Subcutaneous adipose tissue (tissue), 4 donors: ENCODE data around the gene KRTAP10-5. TPM values are rescaled to one million over a fixed set of nuclear protein-coding genes. Genes with fewer than 3 reads are reported as not detected.

Source experiments
- CTCF ChIP-seq: fragments of 450-650 bp; IDR thresholded peaks from one replicate; pipeline ENCODE4 v1.5.1; 2016; ENCODE audit warnings: low read depth, mild to moderate bottlenecking, control low read depth, antibody characterized with exemption, moderate library complexity
- total RNA-seq, 4 donors: library from RNA; depleted of rRNA; stranded (reverse); fragments of >200 nt; gene quantifications; one replicate each; pipeline ENCODE4 v1.1.0, GENCODE V29; 2016

KRTAP10-5 gene
- total RNA-seq, 4 donors from 2014 or later: not detected

GRCh38 chr21:44557491-44558328 is 22.7 kb downstream of the KRTAP10-5 start:
- no peak for TF ChIP-seq CTCF

- TF ChIP-seq CTCF: no peak
Observed at GRCh38 chr21:44556879-44557278, 23.5 kb downstream of the KRTAP10-5 start.

GRCh38 chr21:44555200-44555875 is 25.1 kb downstream of the KRTAP10-5 start:
- TF ChIP-seq CTCF: no peak

- no peak for TF ChIP-seq CTCF
Observed at GRCh38 chr21:44552681-44553080, 27.7 kb downstream of the KRTAP10-5 start.

GRCh38 chr21:44552136-44552535 is 28.3 kb downstream of the KRTAP10-5 start:
- no peak for TF ChIP-seq CTCF

- no peak for TF ChIP-seq CTCF
Observed at GRCh38 chr21:44551340-44551961, 29.0 kb downstream of the KRTAP10-5 start, which contains the start of gene KRTAP10-2. TSS of gene KRTAP10-2 (minus strand) at chr21:44551505. CDS start at chr21:44551458, 47 bp downstream.

GRCh38 chr21:44550807-44551206 is 29.6 kb downstream of the KRTAP10-5 start:
- no peak for TF ChIP-seq CTCF
